GM13976 (cell line): Measurements from ENCODE around the gene TSPAN4.

Experiments used
- DNase-seq: peaks from one replicate; pipeline ENCODE4 v3.0.0; 2012; ENCODE audit warnings: low spot score
- in situ Hi-C: fragments of 300-500 bp; cut with MboI; formaldehyde crosslinking; loops from one replicate; pipeline ENCODE4 v1.12.0; 2022; ENCODE audit warnings: low sequenced_read_pairs, mixed read lengths, inconsistent platforms; ENCODE audit not compliant: unreplicated experiment
- TF ChIP-seq, protein P1 (sequence below): IDR thresholded peaks from 2 replicates; pipeline ENCODE4 v1.5.1; 2012; ENCODE audit warnings: borderline replicate concordance, mild to moderate bottlenecking; ENCODE audit not compliant: insufficient read depth; ENCODE audit errors: extremely low read depth, missing control alignments, control extremely low read depth

TSPAN4 gene

DNA sequence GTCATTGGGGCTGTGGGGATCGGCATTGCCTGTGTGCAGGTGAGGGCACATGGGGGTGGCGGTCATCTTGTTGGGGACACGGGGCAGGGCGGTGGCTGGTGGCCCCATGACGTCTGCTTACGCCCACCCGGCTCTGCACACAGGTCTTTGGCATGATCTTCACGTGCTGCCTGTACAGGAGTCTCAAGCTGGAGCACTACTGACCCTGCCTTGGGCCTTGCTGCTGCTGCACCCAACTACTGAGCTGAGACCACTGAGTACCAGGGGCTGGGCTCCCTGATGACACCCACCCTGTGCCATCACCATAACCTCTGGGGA is 4.7 kb upstream of the TSPAN4 start:
- no peak for DNase-seq
- TF ChIP-seq, protein P1, sequence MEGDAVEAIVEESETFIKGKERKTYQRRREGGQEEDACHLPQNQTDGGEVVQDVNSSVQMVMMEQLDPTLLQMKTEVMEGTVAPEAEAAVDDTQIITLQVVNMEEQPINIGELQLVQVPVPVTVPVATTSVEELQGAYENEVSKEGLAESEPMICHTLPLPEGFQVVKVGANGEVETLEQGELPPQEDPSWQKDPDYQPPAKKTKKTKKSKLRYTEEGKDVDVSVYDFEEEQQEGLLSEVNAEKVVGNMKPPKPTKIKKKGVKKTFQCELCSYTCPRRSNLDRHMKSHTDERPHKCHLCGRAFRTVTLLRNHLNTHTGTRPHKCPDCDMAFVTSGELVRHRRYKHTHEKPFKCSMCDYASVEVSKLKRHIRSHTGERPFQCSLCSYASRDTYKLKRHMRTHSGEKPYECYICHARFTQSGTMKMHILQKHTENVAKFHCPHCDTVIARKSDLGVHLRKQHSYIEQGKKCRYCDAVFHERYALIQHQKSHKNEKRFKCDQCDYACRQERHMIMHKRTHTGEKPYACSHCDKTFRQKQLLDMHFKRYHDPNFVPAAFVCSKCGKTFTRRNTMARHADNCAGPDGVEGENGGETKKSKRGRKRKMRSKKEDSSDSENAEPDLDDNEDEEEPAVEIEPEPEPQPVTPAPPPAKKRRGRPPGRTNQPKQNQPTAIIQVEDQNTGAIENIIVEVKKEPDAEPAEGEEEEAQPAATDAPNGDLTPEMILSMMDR = no peak
- in situ Hi-C loops = no loop called here

- in situ Hi-C loops = no loop called here
- no peak for DNase-seq
These were observed 4.0 kb upstream of the TSPAN4 start for GRCh38 chr11:838441-839279.

GRCh38 chr11:839280-839623 is 3.4 kb upstream of the TSPAN4 start:
- TF ChIP-seq, protein P1 = no peak
- DNase-seq = no peak
- in situ Hi-C loops = no loop called here

More at GRCh38 chr11:838441-839279, 4.0 kb upstream of the TSPAN4 start:
- TF ChIP-seq, protein P1 = no peak

DNA sequence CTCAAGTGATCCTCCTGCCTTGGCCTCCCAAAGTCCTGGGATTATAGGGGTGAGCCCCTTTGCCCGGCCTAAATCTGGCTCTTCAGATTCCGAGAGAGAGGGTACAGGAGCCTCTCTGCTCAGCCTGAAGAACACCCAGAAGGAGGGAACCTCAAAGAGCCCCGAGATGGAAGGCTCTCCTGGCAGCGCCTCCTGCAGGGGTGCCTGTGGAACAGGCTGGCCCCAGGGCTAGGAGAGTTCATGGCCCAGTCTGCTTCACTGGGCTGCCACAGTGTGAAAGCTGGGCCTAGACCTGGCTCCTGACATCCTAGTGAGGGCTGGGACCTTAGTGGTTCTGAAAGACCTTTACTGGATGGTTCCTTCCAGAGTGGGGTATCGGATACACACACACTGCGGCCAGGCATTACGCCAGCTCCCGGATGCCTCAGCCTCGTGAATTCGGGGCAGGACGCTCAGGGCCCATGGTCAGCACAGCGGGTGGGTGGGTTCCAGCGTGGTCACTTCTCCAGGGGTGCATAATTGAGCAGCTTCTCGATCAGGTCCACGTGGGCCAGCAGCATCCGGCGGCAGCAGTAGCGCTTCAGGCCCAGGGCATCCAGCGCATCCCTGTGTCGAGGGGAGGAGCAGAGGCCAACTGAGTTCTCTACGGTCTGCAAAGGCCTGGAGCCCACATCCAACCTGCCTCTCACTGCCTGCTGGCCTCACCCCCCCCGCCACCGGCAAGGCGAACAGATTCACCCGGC is 2.6 kb upstream of the TSPAN4 start:
- no peak for DNase-seq
- TF ChIP-seq, protein P1 = peak; percentile 33
- in situ Hi-C loops = loop anchor here (10.0 kb wide), 1 partner anchor 215 kb away; no protein-coding TSS in a partner anchor

- TF ChIP-seq, protein P1 = no peak
- DNase-seq = no peak
- in situ Hi-C loops = loop anchor here (10.0 kb wide), 1 partner anchor 213 kb away; no protein-coding TSS in a partner anchor
These were observed 677 bp upstream of the TSPAN4 start for GRCh38 chr11:841981-842369.

DNA sequence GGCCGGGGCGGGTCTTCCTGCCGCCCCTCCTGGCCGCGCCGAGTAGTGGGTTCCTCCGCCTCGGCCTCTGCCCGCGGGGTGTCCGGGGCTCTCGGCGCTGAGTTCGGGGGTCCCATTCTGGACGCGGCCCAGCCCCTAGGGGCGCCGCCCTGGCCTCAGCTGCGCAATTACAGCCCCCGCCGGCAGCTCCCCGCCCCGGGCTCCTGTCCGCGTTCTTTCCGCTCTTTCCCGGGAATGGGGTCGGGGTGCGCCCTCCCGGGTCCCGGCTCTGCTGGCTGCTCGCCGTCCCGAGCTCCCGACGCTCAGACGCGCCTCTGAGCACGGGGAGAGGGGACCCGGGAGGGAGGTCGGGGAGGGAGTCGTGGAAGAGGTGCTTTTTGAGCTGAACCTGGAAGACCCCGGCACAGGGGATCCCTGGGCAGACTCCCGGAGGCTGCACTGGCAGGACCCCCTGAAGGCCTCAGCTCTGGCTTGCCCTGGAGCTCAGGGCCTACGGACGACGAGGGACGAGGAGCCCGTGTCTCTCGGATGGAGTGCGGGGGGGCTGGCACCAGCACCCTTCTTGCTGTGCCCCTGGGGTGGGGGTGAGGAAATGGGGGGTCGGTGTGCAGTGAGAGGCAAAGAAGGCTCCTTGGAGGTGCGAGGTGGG is 558 bp downstream of the TSPAN4 start:
- in situ Hi-C loops = loop anchor here (10.0 kb wide), 1 partner anchor 212 kb away; no protein-coding TSS in a partner anchor
- no peak for DNase-seq
- TF ChIP-seq, protein P1 = no peak
